Immature natural killer cell (primary cell): Measurements from ENCODE around the gene ITGB1. TPM values are rescaled to one million over a fixed set of nuclear protein-coding genes. Genes with fewer than 3 reads are reported as not detected.
"Not testable (repeated sequence)": the region's sequence is repeated elsewhere in the genome, so short reads cannot be mapped to it uniquely, and the experiment has no call there.

Experiments used
- DNase-seq, 3 donors: peaks; one replicate each; pipeline ENCODE4 v3.0.0; 2022; ENCODE audit warnings: mixed read lengths in 1 of 3
- H3K27ac Mint-ChIP-seq, 6 donors: one replicate each; pipeline ENCODE4 v1.8.0; 2020; ENCODE audit warnings: mixed read lengths in 6 of 6, mild to moderate bottlenecking in 5 of 6, inconsistent platforms in 4 of 6, moderate library complexity in 3 of 6
- H3K27me3 Mint-ChIP-seq, 3 donors: one replicate each; pipeline ENCODE4 v1.8.0; 2020 to 2021; ENCODE audit warnings: low read depth in 3 of 3, mild to moderate bottlenecking in 3 of 3, mixed read lengths in 3 of 3, moderate library complexity in 3 of 3, inconsistent platforms in 1 of 3
- H3K36me3 Mint-ChIP-seq, 3 donors: one replicate each; pipeline ENCODE4 v1.8.0; 2020; ENCODE audit warnings: mixed read lengths in 3 of 3, inconsistent platforms in 2 of 3, mild to moderate bottlenecking in 2 of 3
- H3K4me1 Mint-ChIP-seq, 2 donors: one replicate each; pipeline ENCODE4 v1.8.0; 2020; ENCODE audit warnings: inconsistent platforms in 2 of 2, mild to moderate bottlenecking in 2 of 2, mixed read lengths in 2 of 2, moderate library complexity in 1 of 2
- H3K4me3 Mint-ChIP-seq, 5 donors: one replicate each; pipeline ENCODE4 v1.8.0; 2020; ENCODE audit warnings: mild to moderate bottlenecking in 5 of 5, mixed read lengths in 5 of 5, inconsistent platforms in 3 of 5, moderate library complexity in 3 of 5
- H3K9me3 Mint-ChIP-seq, 6 donors: one replicate each; pipeline ENCODE4 v1.8.0; 2020; ENCODE audit warnings: mild to moderate bottlenecking in 6 of 6, mixed read lengths in 6 of 6, inconsistent platforms in 4 of 6, moderate library complexity in 3 of 6
- polyA plus RNA-seq, 3 donors: library from polyadenylated mRNA; unstranded; fragments of 300-500 nt; fragmentation: Illumina TruSeq; gene quantifications; one replicate each; pipeline ENCODE4 v1.2.3, GENCODE V29; 2021

Gene ITGB1
- 100 to 1,000 TPM; 241 to 320 (median 276) TPM for polyA plus RNA-seq

- Mint-ChIP-seq H3K27ac (peak within 1 kb of the TSS; percentile 80 to 96 (median 91)), H3K4me3 (peak within 1 kb of the TSS; percentile 88 to 96 (median 93)), H3K9me3 (no peaks in the 10 kb centered on the region), H3K27me3 (peaks cover 6 to 13% (median 11%) of the 10 kb centered on the region in 3 donors), H3K36me3 (no peaks in the 10 kb centered on the region), H3K4me1 (peaks cover 49 to 57% of the 10 kb centered on the region in 2 donors)
- peak; percentile 85 for DNase-seq
Measured at GRCh38 chr10:32958085-32959005, at the start of gene ITGB1. ITGB1 (minus strand) TSS chr10:32958230; CDS start chr10:32935558, 22,672 bp downstream.

- H3K4me1 Mint-ChIP-seq = peaks cover 41 to 48% of the 10 kb centered on the region in 2 donors
- H3K27ac Mint-ChIP-seq = peak overlapping the region in 1 of 6 donors; percentile 24
- no peaks in the 10 kb centered on the region for H3K9me3 Mint-ChIP-seq
- H3K27me3 Mint-ChIP-seq = peaks cover 3 to 8% (median 5%) of the 10 kb centered on the region in 3 donors
- no peaks in the 10 kb centered on the region for H3K36me3 Mint-ChIP-seq
- peak overlapping the region in 4 of 5 donors; percentile 26 to 86 (median 66) for H3K4me3 Mint-ChIP-seq
- DNase-seq = no peak
Measured at GRCh38 chr10:33006342-33006887, 48.4 kb upstream of the ITGB1 start.

DNA sequence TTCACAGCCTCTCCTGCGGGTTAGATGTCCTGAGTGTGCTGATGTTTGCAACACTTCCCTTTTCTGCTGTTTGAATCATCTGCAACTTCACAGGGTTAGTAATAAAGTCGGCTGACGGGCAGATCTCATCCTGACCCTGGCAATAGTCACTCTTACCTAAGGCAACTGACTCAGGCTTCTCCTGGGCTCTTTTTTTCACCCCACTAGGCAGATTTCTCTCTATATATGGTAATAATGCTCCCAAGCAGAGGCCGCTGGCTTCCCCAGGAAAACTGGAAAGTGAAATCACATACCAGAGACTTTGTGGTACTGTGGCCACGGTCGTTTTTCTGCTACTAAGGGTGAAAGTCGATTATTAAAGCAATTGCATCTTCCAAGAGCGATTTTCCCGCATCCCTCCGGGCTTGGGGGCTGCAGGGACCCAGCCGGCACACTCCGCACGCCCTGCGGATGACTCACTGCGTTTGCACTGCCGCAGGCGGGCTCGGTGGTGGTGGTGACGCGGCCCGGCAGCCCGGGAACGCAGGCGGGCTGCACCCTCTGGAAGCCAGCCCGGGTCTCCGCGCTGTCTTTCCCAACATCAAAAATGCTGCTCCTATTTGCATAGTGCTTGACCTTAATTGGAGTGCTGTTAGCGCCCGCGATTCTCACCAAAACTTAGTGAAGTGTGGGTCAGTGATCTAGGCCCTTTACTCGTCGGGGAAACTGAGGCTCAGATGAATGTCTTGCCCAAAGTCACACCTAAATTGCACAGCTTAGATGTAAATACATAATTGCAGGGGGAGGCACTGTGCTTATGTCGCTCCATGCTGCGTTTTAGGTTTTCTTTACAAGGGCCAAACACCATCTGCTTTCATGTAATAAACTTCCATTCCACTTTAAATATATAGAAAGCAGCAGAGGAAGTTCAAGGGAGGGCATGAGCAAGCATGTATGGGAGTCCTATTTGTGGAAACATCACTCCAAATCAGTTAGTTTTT is 47.6 kb upstream of the ITGB1 start:
- Mint-ChIP-seq H3K27me3 (peaks cover 3 to 8% (median 5%) of the 10 kb centered on the region in 3 donors), H3K4me3 (peak overlapping the region; percentile 78 to 88 (median 82)), H3K27ac (peak overlapping the region; percentile 49 to 87 (median 70)), H3K36me3 (no peaks in the 10 kb centered on the region), H3K9me3 (no peaks in the 10 kb centered on the region), H3K4me1 (peaks cover 36 to 40% of the 10 kb centered on the region in 2 donors)
- DNase-seq = peak; percentile 34 to 36 (median 36)

GRCh38 chr10:33001908-33002492 is 44.0 kb upstream of the ITGB1 start:
- Mint-ChIP-seq H3K4me1 (peaks cover 16% of the 10 kb centered on the region in 2 donors), H3K4me3 (no peak overlapping the region), H3K27ac (no peak overlapping the region), H3K9me3 (peaks cover 0 to 11% (median 3%) of the 10 kb centered on the region in 6 donors), H3K27me3 (no peaks in the 10 kb centered on the region), H3K36me3 (peaks cover 0 to 13% (median 0%) of the 10 kb centered on the region in 3 donors)
- DNase-seq = no peak

DNA sequence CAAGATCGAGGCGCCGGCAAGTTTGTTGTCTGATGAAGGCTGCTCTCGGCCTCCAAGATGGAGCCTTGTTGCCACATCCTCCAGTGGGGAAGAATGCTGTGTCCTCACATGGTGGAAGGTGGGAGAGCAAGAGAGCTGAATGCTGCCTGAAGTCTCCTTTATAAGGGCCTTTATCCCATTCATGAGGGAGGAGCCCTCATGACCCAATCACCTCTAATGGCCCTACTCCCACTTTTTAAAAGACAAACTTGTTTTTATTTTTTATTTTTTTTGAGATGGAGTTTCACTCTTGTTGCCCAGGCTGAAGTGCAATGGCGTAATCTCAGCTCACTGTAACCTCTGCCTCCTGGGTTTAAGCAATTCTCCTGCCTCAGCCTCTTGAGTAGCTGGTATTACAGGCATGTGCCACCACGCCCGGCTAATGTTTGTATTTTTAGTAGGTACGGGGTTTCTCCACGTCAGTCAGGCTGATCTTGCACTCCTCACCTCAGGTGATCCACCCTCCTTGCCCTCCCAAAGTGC is 40.1 kb upstream of the ITGB1 start:
- H3K27ac Mint-ChIP-seq, H3K27me3 Mint-ChIP-seq, DNase-seq, H3K4me3 Mint-ChIP-seq: not testable (repeated sequence)
- peaks cover 0 to 11% (median 3%) of the 10 kb centered on the region in 6 donors for H3K9me3 Mint-ChIP-seq
- peaks cover 0 to 13% (median 0%) of the 10 kb centered on the region in 3 donors for H3K36me3 Mint-ChIP-seq
- peaks cover 15 to 20% of the 10 kb centered on the region in 2 donors for H3K4me1 Mint-ChIP-seq

DNA sequence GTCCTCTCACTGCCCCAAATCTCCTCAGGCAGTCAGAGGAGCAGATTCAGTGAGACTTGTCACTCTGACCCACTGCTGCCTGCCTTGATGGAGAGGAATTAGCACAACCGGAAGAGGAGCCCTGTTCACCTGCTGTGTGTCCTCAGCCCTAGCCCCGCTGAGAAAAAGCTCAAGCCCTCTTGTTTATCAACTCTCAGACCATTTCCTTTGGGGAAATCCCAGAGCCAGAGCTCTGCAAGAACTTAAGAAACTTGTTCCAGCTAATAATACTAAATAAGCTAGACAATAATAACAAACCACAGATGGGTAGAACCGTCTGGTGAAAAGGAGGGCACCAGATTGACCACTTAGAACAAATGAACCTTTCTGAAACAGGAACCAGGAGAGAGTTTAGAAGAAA is 37.7 kb upstream of the ITGB1 start:
- H3K27me3 Mint-ChIP-seq = no peaks in the 10 kb centered on the region
- H3K9me3 Mint-ChIP-seq = peaks cover 0 to 11% (median 3%) of the 10 kb centered on the region in 6 donors
- H3K36me3 Mint-ChIP-seq = peaks cover 0 to 13% (median 0%) of the 10 kb centered on the region in 3 donors
- H3K4me3 Mint-ChIP-seq = peak overlapping the region in 3 of 5 donors; percentile 19 to 67 (median 54)
- H3K27ac Mint-ChIP-seq = peak overlapping the region in 5 of 6 donors; percentile 56 to 85 (median 79)
- peaks cover 15 to 20% of the 10 kb centered on the region in 2 donors for H3K4me1 Mint-ChIP-seq
- DNase-seq = peak in 2 of 3 donors; percentile 24 to 33

GRCh38 chr10:32995066-32995622 is 37.1 kb upstream of the ITGB1 start:
- no peak for DNase-seq
- peaks cover 15 to 20% of the 10 kb centered on the region in 2 donors for H3K4me1 Mint-ChIP-seq
- H3K27me3 Mint-ChIP-seq = no peaks in the 10 kb centered on the region
- peak overlapping the region in 5 of 6 donors; percentile 7 to 85 (median 63) for H3K27ac Mint-ChIP-seq
- H3K9me3 Mint-ChIP-seq = peaks cover 0 to 11% (median 3%) of the 10 kb centered on the region in 6 donors
- H3K36me3 Mint-ChIP-seq = peaks cover 0 to 13% (median 0%) of the 10 kb centered on the region in 3 donors
- H3K4me3 Mint-ChIP-seq = peak overlapping the region; percentile 7 to 67 (median 26)

- H3K27me3 Mint-ChIP-seq, DNase-seq, H3K4me3 Mint-ChIP-seq, H3K9me3 Mint-ChIP-seq: not testable (repeated sequence)
- Mint-ChIP-seq H3K27ac (peak overlapping the region in 1 of 6 donors; percentile 85), H3K36me3 (peaks cover 0 to 14% (median 3%) of the 10 kb centered on the region in 3 donors), H3K4me1 (peaks cover 15 to 20% of the 10 kb centered on the region in 2 donors)
Measured at GRCh38 chr10:32994632-32995031, 36.6 kb upstream of the ITGB1 start.

DNA sequence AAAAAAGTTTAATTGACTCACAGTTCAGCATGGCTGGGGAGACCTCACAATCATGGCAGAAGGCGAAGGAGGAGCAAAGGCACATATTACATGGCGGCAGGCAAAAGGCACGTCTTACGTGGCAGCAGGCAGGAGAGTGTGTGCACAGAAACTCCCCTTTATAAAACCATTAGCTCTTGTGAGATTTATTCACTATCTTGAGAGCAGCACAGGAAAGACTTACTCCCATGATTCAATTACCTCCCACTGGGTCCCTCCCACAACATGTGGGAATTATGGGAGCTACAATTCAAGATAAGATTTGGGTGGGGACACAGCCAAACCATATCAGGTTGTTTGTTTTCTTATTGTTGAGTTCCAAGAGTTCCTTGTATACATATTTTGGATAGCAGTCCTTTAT is 34.3 kb upstream of the ITGB1 start:
- H3K27ac Mint-ChIP-seq = peak overlapping the region in 2 of 6 donors; percentile 19 to 66
- H3K36me3 Mint-ChIP-seq, DNase-seq, H3K9me3 Mint-ChIP-seq, H3K27me3 Mint-ChIP-seq, H3K4me3 Mint-ChIP-seq: not testable (repeated sequence)
- peaks cover 13 to 20% of the 10 kb centered on the region in 2 donors for H3K4me1 Mint-ChIP-seq

DNA sequence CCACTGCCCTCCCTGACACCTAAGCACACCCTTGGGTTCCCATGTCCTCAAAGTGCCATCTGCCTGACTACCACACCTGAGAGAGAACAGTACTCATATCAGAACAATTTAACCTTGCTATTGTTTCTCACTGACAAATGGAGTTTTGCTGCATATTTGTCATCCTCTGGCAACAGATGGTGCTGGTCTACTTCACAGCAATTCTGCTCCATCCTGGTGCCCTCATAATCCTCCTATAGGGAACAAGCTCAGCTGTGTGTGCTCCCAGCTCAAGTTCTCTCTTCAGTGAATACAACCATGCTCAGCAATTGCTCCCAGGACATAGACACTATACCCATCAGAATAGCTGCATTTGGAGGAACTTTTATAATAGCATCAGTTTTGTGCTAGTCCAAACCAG is 32.8 kb upstream of the ITGB1 start:
- Mint-ChIP-seq H3K36me3 (peaks cover 0 to 5% (median 5%) of the 10 kb centered on the region in 3 donors), H3K27ac (no peak overlapping the region), H3K9me3 (no peaks in the 10 kb centered on the region), H3K4me3 (no peak overlapping the region), H3K4me1 (peaks cover 9 to 17% of the 10 kb centered on the region in 2 donors), H3K27me3 (no peaks in the 10 kb centered on the region)
- no peak for DNase-seq

DNA sequence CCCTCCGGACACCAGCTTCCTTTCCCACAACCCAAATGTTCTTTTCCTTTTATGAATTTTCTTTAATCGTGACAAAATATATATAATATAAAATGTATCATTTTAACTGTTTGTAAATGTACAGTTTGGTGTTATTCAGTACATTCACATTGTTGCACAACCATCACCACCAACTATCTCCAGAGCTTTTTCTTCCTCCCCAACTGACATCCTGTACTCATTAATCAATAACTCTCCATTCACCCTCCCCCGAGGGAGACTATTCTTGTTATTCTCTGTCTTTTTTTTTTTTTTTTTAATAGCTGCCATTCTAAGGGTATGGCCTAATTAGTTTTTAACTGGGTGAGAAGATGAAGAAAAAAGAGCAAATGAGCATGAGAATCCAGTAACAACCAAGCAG is 30.6 kb upstream of the ITGB1 start:
- H3K4me1 Mint-ChIP-seq = peaks cover 14 to 26% of the 10 kb centered on the region in 2 donors
- peaks cover 0 to 5% (median 5%) of the 10 kb centered on the region in 3 donors for H3K36me3 Mint-ChIP-seq
- no peaks in the 10 kb centered on the region for H3K9me3 Mint-ChIP-seq
- H3K27ac Mint-ChIP-seq = no peak overlapping the region
- DNase-seq = no peak
- no peak overlapping the region for H3K4me3 Mint-ChIP-seq
- H3K27me3 Mint-ChIP-seq = peaks cover 0 to 3% (median 0%) of the 10 kb centered on the region in 3 donors

DNA sequence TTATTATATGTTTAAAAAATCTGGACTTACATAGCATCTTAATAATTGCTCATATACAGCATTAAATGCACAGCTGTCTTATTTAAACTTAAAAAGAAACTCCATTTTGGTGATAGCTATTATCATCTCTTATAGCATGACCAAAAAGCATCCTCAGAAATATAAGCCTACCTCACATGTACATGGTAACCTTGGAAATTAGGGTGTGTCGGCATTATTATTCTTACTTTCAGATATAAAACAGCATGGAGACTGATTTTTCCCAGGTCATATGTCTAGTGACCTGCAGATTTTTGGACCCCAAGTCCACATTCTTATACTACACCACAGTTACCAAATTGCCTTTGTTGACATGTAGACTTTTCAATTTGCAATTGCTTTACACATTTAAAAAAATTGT is 29.1 kb upstream of the ITGB1 start:
- Mint-ChIP-seq H3K4me3 (no peak overlapping the region), H3K4me1 (peaks cover 28 to 40% of the 10 kb centered on the region in 2 donors), H3K36me3 (peaks cover 0 to 5% (median 5%) of the 10 kb centered on the region in 3 donors), H3K27ac (no peak overlapping the region), H3K27me3 (peaks cover 0 to 4% (median 0%) of the 10 kb centered on the region in 3 donors), H3K9me3 (no peaks in the 10 kb centered on the region)
- DNase-seq = no peak
